HCT116 (cell line): ENCODE measurements around the gene TCP11X1.

Experiments used
- CTCF ChIP-seq, 3 experiments: fragments of 200-600 bp in 1 of 3; sonication (generic) in 1 of 3; IDR thresholded peaks in 2 of 3; conservative IDR thresholded peaks in 1 of 3; 2 replicates each; pipeline ENCODE4 v1.5.1; 2012 to 2017; ENCODE audit warnings: low read depth in 2 of 3, low read length in 2 of 3, antibody characterized with exemption in 1 of 3, borderline replicate concordance in 1 of 3, control low read depth in 1 of 3, mild to moderate bottlenecking in 1 of 3, mixed read lengths in 1 of 3, mixed run types in 1 of 3, moderate library complexity in 1 of 3; ENCODE audit not compliant: insufficient read depth in 1 of 3
- EZH2 ChIP-seq: fragments of 200-600 bp; sonication (generic); IDR thresholded peaks from 2 replicates; pipeline ENCODE4 v1.6.1; 2017; ENCODE audit warnings: antibody characterized with exemption, mixed run types
- EZH2phosphoT487 ChIP-seq: fragments of 200-600 bp; IDR thresholded peaks from 2 replicates; pipeline ENCODE4 v1.6.1; 2018; ENCODE audit warnings: antibody characterized with exemption, borderline replicate concordance
- JUND ChIP-seq: IDR thresholded peaks from 2 replicates; pipeline ENCODE4 v1.6.1; 2012
- MAX ChIP-seq: IDR thresholded peaks from 2 replicates; pipeline ENCODE4 v1.6.1; 2012
- POLR2A ChIP-seq: IDR thresholded peaks from 2 replicates; pipeline ENCODE4 v1.7.0; 2011; ENCODE audit warnings: borderline replicate concordance; ENCODE audit not compliant: insufficient read depth, insufficient read length; ENCODE audit errors: extremely low read depth
- SP1 ChIP-seq: IDR thresholded peaks from 2 replicates; pipeline ENCODE4 v1.6.1; 2012; ENCODE audit warnings: low read depth
- ZNF274 ChIP-seq: fragments of 200-500 bp; sonication (Bioruptor generic); IDR thresholded peaks from 2 replicates; pipeline ENCODE4 v1.6.1; 2014; ENCODE audit warnings: mild to moderate bottlenecking, low read depth, low read length, inconsistent platforms
- TF ChIP-seq, protein P1 (sequence below): IDR thresholded peaks from 2 replicates; pipeline ENCODE4 v1.6.1; 2012

- TF ChIP-seq CTCF (IDR thresholded peaks at IDR 0.05 in 2 of 3, conservative IDR thresholded peaks at IDR 0.05 in 1 of 3; ENCODE audit: borderline replicate concordance in 1 of 3, insufficient read depth in 1 of 3, low read depth in 2 of 3, low read length in 2 of 3) (no peak), MAX (no peak), JUND (no peak), EZH2 (no peak), POLR2A (no peak), EZH2phosphoT487 (no peak), ZNF274 (no peak), SP1 (no peak)
- TF ChIP-seq, protein P1, sequence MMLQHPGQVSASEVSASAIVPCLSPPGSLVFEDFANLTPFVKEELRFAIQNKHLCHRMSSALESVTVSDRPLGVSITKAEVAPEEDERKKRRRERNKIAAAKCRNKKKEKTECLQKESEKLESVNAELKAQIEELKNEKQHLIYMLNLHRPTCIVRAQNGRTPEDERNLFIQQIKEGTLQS: no peak
These were observed 29.0 kb upstream of the TCP11X1 start for GRCh38 chrX:102185967-102186720.
